Vagina (tissue), 2 donors: ENCODE data around the gene RPS6KA5.

Experiments used
- CTCF ChIP-seq, 3 experiments: fragments of 450-650 bp in 2 of 3; fragments of 200-600 bp in 1 of 3; sonication (generic) in 1 of 3; IDR thresholded peaks; one replicate each; pipeline ENCODE4 v1.5.1; 2017 to 2019; ENCODE audit warnings: antibody characterized with exemption in 3 of 3, mild to moderate bottlenecking in 2 of 3, moderate library complexity in 2 of 3
- POLR2A ChIP-seq, 2 donors: fragments of 450-650 bp; IDR thresholded peaks; one replicate each; pipeline ENCODE4 v1.6.1; 2017; ENCODE audit warnings: antibody characterized with exemption in 2 of 2, mild to moderate bottlenecking in 2 of 2, moderate library complexity in 2 of 2

GRCh38 chr14:90905531-90905930 is 154.9 kb downstream of the RPS6KA5 start:
- TF ChIP-seq CTCF (IDR thresholded peaks at IDR 0.05) (no peak), POLR2A (IDR thresholded peaks at IDR 0.05) (no peak)
